Esophagus squamous epithelium (tissue), 4 donors: ENCODE data around the gene ATP2A3.

Source experiments
- CTCF ChIP-seq, 6 experiments: fragments of 450-650 bp in 4 of 6; fragments of 200-600 bp in 2 of 6; sonication (generic) in 2 of 6; IDR thresholded peaks; one replicate each; pipeline ENCODE4 v1.5.1; 2016 to 2019; ENCODE audit warnings: antibody characterized with exemption in 6 of 6, mild to moderate bottlenecking in 4 of 6, moderate library complexity in 4 of 6
- POLR2A ChIP-seq, 4 donors: fragments of 450-650 bp; IDR thresholded peaks; one replicate each; pipeline ENCODE4 v1.6.1; 2017; ENCODE audit warnings: antibody characterized with exemption in 4 of 4, mild to moderate bottlenecking in 4 of 4, moderate library complexity in 3 of 4

- no peak for TF ChIP-seq CTCF (IDR thresholded peaks at IDR 0.05)
- no peak for TF ChIP-seq POLR2A (IDR thresholded peaks at IDR 0.05)
Observed at GRCh38 chr17:3954976-3955672, 9.1 kb downstream of the ATP2A3 start.
